ENCODE data around the gene REV3L. TPM values are rescaled to one million over a fixed set of nuclear protein-coding genes. Genes with fewer than 3 reads are reported as not detected.

The REV3L gene
- total RNA-seq, 1 experiment from 2014 or later = 12.8 TPM

DNA sequence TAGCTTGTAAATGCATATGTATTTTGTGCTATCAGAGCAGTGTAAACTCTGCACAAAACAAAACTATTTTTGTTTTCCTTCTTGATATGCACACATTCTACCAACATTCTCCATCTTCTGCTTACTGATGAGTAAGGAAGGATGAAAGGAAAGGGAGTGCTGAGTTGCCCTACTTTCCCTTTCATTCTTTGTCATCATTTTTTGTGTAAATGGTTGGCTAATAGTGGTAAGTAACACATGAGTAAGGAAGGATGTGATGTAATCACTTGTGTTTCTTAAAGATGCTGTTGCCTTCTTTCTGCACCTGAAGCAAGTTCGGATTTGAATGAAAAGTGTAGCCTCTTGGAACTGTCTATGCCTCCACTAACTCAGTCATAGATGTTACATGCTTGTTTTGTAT, 4.6 kb upstream of the REV3L start:
- no peak for DNase-seq (ENCODE audit: low read depth, low spot score)
- Histone ChIP-seq H3K4me3 (replicated peaks in 1 of 2; ENCODE audit: low read depth in 1 of 2, low read length in 2 of 2) (no peak overlapping the region), H2AFZ (ENCODE audit: low read depth, low read length, poor library complexity, severe bottlenecking) (no peak overlapping the region)

DNA sequence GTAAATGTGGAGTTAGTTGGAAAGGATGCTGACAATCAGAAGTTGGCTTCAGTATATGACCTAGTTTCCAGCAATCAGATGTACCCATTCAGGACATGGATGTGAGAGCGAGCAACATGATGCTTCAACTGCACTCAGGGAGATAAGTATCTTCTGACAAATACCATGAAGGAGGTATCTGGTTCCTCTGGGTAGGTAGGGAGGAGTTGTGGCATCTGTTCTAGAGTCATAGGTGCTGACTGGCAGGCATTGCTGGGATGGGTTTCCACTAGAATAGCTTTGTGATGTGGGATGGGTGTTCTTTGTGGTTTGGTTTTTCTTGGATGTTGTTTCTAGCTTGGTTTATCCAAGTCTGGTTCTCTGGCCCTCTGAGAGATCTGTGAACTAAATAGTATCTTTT, 3.9 kb upstream of the REV3L start:
- ATAC-seq (no peak), DNase-seq (ENCODE audit: low read depth, low spot score) (no peak)
- ChIA-PET RAD21 (ENCODE audit: low non-redundant PET in 1 of 2, low total read pairs in 2 of 2, uncharacterized antibody in 2 of 2, unreplicated experiment in 2 of 2) (no interaction called here), CTCF (no interaction called here), POLR2A (no interaction called here)
- H3K4me3 ChIP-seq (replicated peaks in 1 of 2; ENCODE audit: low read depth in 1 of 2, low read length in 2 of 2) = no peak overlapping the region
- H3K9me2 ChIP-seq (ENCODE audit: insufficient read depth) = no peaks in the 10 kb centered on the region
- TF ChIP-seq JUND (IDR thresholded peaks at IDR 0.05) (no peak), POLR2A (IDR thresholded peaks at IDR 0.05; ENCODE audit: borderline replicate concordance, extremely low read depth, insufficient read depth, insufficient read length) (no peak), ZNF274 (IDR thresholded peaks at IDR 0.05; ENCODE audit: low read depth, low read length) (no peak), CBX3 (IDR thresholded peaks at IDR 0.05; ENCODE audit: low read depth) (no peak), POLR2AphosphoS5 (IDR thresholded peaks at IDR 0.05; ENCODE audit: low read depth, low read length) (no peak)
- TF ChIP-seq, protein P1, sequence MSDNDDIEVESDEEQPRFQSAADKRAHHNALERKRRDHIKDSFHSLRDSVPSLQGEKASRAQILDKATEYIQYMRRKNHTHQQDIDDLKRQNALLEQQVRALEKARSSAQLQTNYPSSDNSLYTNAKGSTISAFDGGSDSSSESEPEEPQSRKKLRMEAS (IDR thresholded peaks at IDR 0.05) = no peak
- H3K79me2 ChIP-seq (ENCODE audit: insufficient read depth, low read length) = peaks cover 3% of the 10 kb centered on the region
- H3K36me3 ChIP-seq (ENCODE audit: control insufficient read depth in 1 of 2, insufficient read depth in 2 of 2, low read length in 2 of 2) = no peaks in the 10 kb centered on the region
- H3K4me1 ChIP-seq (ENCODE audit: control insufficient read depth in 1 of 2, insufficient read depth in 2 of 2, low read length in 2 of 2) = peaks cover 6 to 12% of the 10 kb centered on the region in 2 experiments; a peak in 3 of 4 replicates
- no peak overlapping the region for H3K9ac ChIP-seq (ENCODE audit: low read length)
- H3K4me2 ChIP-seq (ENCODE audit: low read length) = no peak overlapping the region
- BruUV-seq (replicated peaks) = no TSS peak
- intact Hi-C loops (cut with micrococcal nuclease) = no loop called here
- H2AFZ ChIP-seq (ENCODE audit: low read depth, low read length, poor library complexity, severe bottlenecking) = no peak overlapping the region
- H3K27me3 ChIP-seq (ENCODE audit: insufficient read depth, low read length) = no peaks in the 10 kb centered on the region
- no peak overlapping the region for H3K27ac ChIP-seq (ENCODE audit: low read depth, low read length)
- no peaks in the 10 kb centered on the region for H4K20me1 ChIP-seq (ENCODE audit: insufficient read depth)
- no peaks in the 10 kb centered on the region for H3K9me3 ChIP-seq (ENCODE audit: control insufficient read depth in 1 of 2, insufficient read depth in 1 of 2, low read depth in 1 of 2, low read length in 2 of 2)

More for the DNA sequence above, 4.6 kb upstream of the REV3L start:
- H3K79me2 ChIP-seq (ENCODE audit: insufficient read depth, low read length) = no peaks in the 10 kb centered on the region; the same call in 1 of the 2 replicates
- no peak overlapping the region for H3K9ac ChIP-seq (ENCODE audit: low read length)
- TF ChIP-seq EZH2 (IDR thresholded peaks at IDR 0.05) (no peak), ELF1 (IDR thresholded peaks at IDR 0.05; ENCODE audit: borderline replicate concordance, low read depth) (no peak), CEBPB (IDR thresholded peaks at IDR 0.05; ENCODE audit: low read depth) (0 out of 2 replicates have a peak, but pooled peaks have one; percentile 35)
- ChIA-PET POLR2A (no interaction called here), CTCF (no interaction called here), RAD21 (ENCODE audit: low non-redundant PET in 1 of 2, low total read pairs in 2 of 2, uncharacterized antibody in 2 of 2, unreplicated experiment in 2 of 2) (no interaction called here)
- H3K4me2 ChIP-seq (ENCODE audit: low read length) = no peak overlapping the region
- no peak overlapping the region for H3K27ac ChIP-seq (ENCODE audit: low read depth, low read length)
- H3K4me1 ChIP-seq (ENCODE audit: control insufficient read depth in 1 of 2, insufficient read depth in 2 of 2, low read length in 2 of 2) = peaks cover 6 to 12% of the 10 kb centered on the region in 2 experiments; a peak in 3 of 4 replicates
- no peaks in the 10 kb centered on the region for H3K9me2 ChIP-seq (ENCODE audit: insufficient read depth)
- H3K27me3 ChIP-seq (ENCODE audit: insufficient read depth, low read length) = no peaks in the 10 kb centered on the region
- no TSS peak for BruUV-seq (replicated peaks)
- H3K9me3 ChIP-seq (ENCODE audit: control insufficient read depth in 1 of 2, insufficient read depth in 1 of 2, low read depth in 1 of 2, low read length in 2 of 2) = no peaks in the 10 kb centered on the region
- no peaks in the 10 kb centered on the region for H4K20me1 ChIP-seq (ENCODE audit: insufficient read depth)
- H3K36me3 ChIP-seq (ENCODE audit: control insufficient read depth in 1 of 2, insufficient read depth in 2 of 2, low read length in 2 of 2) = no peaks in the 10 kb centered on the region
- no peak for ATAC-seq
- intact Hi-C loops (cut with micrococcal nuclease) = no loop called here
